ENCODE measurements around the gene ANKRD23.

ANKRD23 gene

GRCh38 chr2:96841701-96842495 lies 1.9 kb downstream of the ANKRD23 start:
- TF ChIP-seq CTCF (conservative IDR thresholded peaks at IDR 0.05; ENCODE audit: low read depth, low read length): no peak
- H3K4me3 ChIP-seq (ENCODE audit: low read length): no peak overlapping the region
- no peak for DNase-seq (ENCODE audit: low read depth)

- TF ChIP-seq CTCF (conservative IDR thresholded peaks at IDR 0.05; ENCODE audit: low read depth, low read length): no peak
- H3K4me3 ChIP-seq (ENCODE audit: low read length): no peak overlapping the region
- no peak for DNase-seq (ENCODE audit: low read depth)
These were observed 3.7 kb downstream of the ANKRD23 start for GRCh38 chr2:96839875-96840850.

- no peak overlapping the region for H3K4me3 ChIP-seq (ENCODE audit: low read length)
- no peak for TF ChIP-seq CTCF (conservative IDR thresholded peaks at IDR 0.05; ENCODE audit: low read depth, low read length)
- no peak for DNase-seq (ENCODE audit: low read depth)
These were observed 4.4 kb downstream of the ANKRD23 start for GRCh38 chr2:96839293-96839874.

GRCh38 chr2:96838345-96839292 lies 5.2 kb downstream of the ANKRD23 start:
- no peak for TF ChIP-seq CTCF (conservative IDR thresholded peaks at IDR 0.05; ENCODE audit: low read depth, low read length)
- H3K4me3 ChIP-seq (ENCODE audit: low read length): no peak overlapping the region
- DNase-seq (ENCODE audit: low read depth): no peak

GRCh38 chr2:96837575-96837974 lies 6.2 kb downstream of the ANKRD23 start:
- no peak for TF ChIP-seq CTCF (conservative IDR thresholded peaks at IDR 0.05; ENCODE audit: low read depth, low read length)
- no peak overlapping the region for H3K4me3 ChIP-seq (ENCODE audit: low read length)
- DNase-seq (ENCODE audit: low read depth): no peak

GRCh38 chr2:96835830-96836229 lies 8.0 kb downstream of the ANKRD23 start:
- H3K4me3 ChIP-seq (ENCODE audit: low read length): no peak overlapping the region
- DNase-seq (ENCODE audit: low read depth): no peak
- no peak for TF ChIP-seq CTCF (conservative IDR thresholded peaks at IDR 0.05; ENCODE audit: low read depth, low read length)
